Measurements from ENCODE around the gene CHST13. TPM values are rescaled to one million over a fixed set of nuclear protein-coding genes. Genes with fewer than 3 reads are reported as not detected.

The CHST13 gene
- total RNA-seq, 2 donors from 2014 or later = 0.22 to 1.6 TPM

GRCh38 chr3:126527455-126528211 is 3.7 kb downstream of the CHST13 start:
- Histone ChIP-seq H3K9ac (ENCODE audit: low read depth in 2 of 2, low read length in 2 of 2) (no peak overlapping the region), H3K4me1 (no peaks in the 10 kb centered on the region), H3K27me3 (no peaks in the 10 kb centered on the region), H3K36me3 (no peaks in the 10 kb centered on the region), H3K4me3 (no peak overlapping the region), H3K9me3 (no peaks in the 10 kb centered on the region), H3K27ac (no peak overlapping the region)
- no peak for TF ChIP-seq CTCF (IDR thresholded peaks at IDR 0.05)
- intact Hi-C loops (cut with DNase I) = loop anchor here (10.0 kb wide), 2 partner anchors 127 to 1017 kb away; partner anchors contain the start of gene TXNRD3
- DNase-seq = no peak

GRCh38 chr3:126528419-126528799 is 4.5 kb downstream of the CHST13 start:
- no peak overlapping the region for H3K9ac ChIP-seq (ENCODE audit: low read depth in 2 of 2, low read length in 2 of 2)
- intact Hi-C loops (cut with DNase I) = loop anchor here (10.0 kb wide), 2 partner anchors 126 to 1016 kb away; partner anchors contain the start of gene TXNRD3
- TF ChIP-seq CTCF (IDR thresholded peaks at IDR 0.05) = no peak
- no peaks in the 10 kb centered on the region for H3K9me3 ChIP-seq
- no peaks in the 10 kb centered on the region for H3K36me3 ChIP-seq
- no peaks in the 10 kb centered on the region for H3K27me3 ChIP-seq
- no peak for DNase-seq
- no peaks in the 10 kb centered on the region for H3K4me1 ChIP-seq
- H3K27ac ChIP-seq = no peak overlapping the region
- H3K4me3 ChIP-seq = no peak overlapping the region

- H3K4me1 ChIP-seq = no peaks in the 10 kb centered on the region
- no peak for TF ChIP-seq CTCF (IDR thresholded peaks at IDR 0.05)
- DNase-seq = no peak
- no peaks in the 10 kb centered on the region for H3K36me3 ChIP-seq
- H3K4me3 ChIP-seq = no peak overlapping the region
- H3K9ac ChIP-seq (ENCODE audit: low read depth in 2 of 2, low read length in 2 of 2) = no peak overlapping the region
- intact Hi-C loops (cut with DNase I) = loop anchor here (10.0 kb wide), 2 partner anchors 126 to 1016 kb away; partner anchors contain the start of gene TXNRD3
- no peaks in the 10 kb centered on the region for H3K27me3 ChIP-seq
- no peaks in the 10 kb centered on the region for H3K9me3 ChIP-seq
- no peak overlapping the region for H3K27ac ChIP-seq
These were observed 5.0 kb downstream of the CHST13 start for GRCh38 chr3:126528800-126529541.

GRCh38 chr3:126529585-126530170 is 5.7 kb downstream of the CHST13 start:
- Histone ChIP-seq H3K27ac (no peak overlapping the region), H3K27me3 (no peaks in the 10 kb centered on the region), H3K9me3 (no peaks in the 10 kb centered on the region), H3K9ac (ENCODE audit: low read depth in 2 of 2, low read length in 2 of 2) (no peak overlapping the region), H3K4me1 (no peaks in the 10 kb centered on the region), H3K36me3 (no peaks in the 10 kb centered on the region), H3K4me3 (no peak overlapping the region)
- intact Hi-C loops (cut with DNase I) = loop anchor here (10.0 kb wide), 2 partner anchors 125 to 1015 kb away; partner anchors contain the start of gene TXNRD3
- no peak for DNase-seq
- no peak for TF ChIP-seq CTCF (IDR thresholded peaks at IDR 0.05)

GRCh38 chr3:126530171-126531050 is 6.5 kb downstream of the CHST13 start:
- intact Hi-C loops (cut with DNase I) = no loop called here
- Histone ChIP-seq H3K27ac (no peak overlapping the region), H3K4me3 (no peak overlapping the region), H3K36me3 (no peaks in the 10 kb centered on the region), H3K27me3 (no peaks in the 10 kb centered on the region), H3K9me3 (no peaks in the 10 kb centered on the region), H3K9ac (ENCODE audit: low read depth in 2 of 2, low read length in 2 of 2) (no peak overlapping the region), H3K4me1 (no peaks in the 10 kb centered on the region)
- DNase-seq = no peak
- no peak for TF ChIP-seq CTCF (IDR thresholded peaks at IDR 0.05)

Measured in colonic mucosa (tissue), 4 donors.